HUES48 (cell line): ENCODE data around the gene PTPRF.

Experiments used
- H3K27ac ChIP-seq: one replicate; pipeline ENCODE4 v1.7.0; 2013; ENCODE audit warnings: low read depth, low read length, inconsistent platforms
- H3K27me3 ChIP-seq: 2 replicates; pipeline ENCODE4 v1.6.1; 2013; ENCODE audit warnings: mild to moderate bottlenecking, low read length; ENCODE audit not compliant: control insufficient read depth, insufficient read depth
- H3K36me3 ChIP-seq: 2 replicates; pipeline ENCODE4 v1.6.1; 2013; ENCODE audit warnings: low read length; ENCODE audit not compliant: control insufficient read depth, insufficient read depth
- H3K4me1 ChIP-seq: 2 replicates; pipeline ENCODE4 v1.6.1; 2013; ENCODE audit warnings: mild to moderate bottlenecking, low read length; ENCODE audit not compliant: control insufficient read depth, insufficient read depth
- H3K4me3 ChIP-seq: 2 replicates; pipeline ENCODE4 v1.5.1; 2013; ENCODE audit warnings: mild to moderate bottlenecking, low read depth, low read length
- H3K9ac ChIP-seq: 2 replicates; pipeline ENCODE4 v1.6.1; 2013; ENCODE audit warnings: mild to moderate bottlenecking, low read depth, low read length, moderate library complexity
- H3K9me3 ChIP-seq: 2 replicates; pipeline ENCODE4 v1.6.1; 2013; ENCODE audit warnings: low read length; ENCODE audit not compliant: control insufficient read depth, insufficient read depth

Gene PTPRF

DNA sequence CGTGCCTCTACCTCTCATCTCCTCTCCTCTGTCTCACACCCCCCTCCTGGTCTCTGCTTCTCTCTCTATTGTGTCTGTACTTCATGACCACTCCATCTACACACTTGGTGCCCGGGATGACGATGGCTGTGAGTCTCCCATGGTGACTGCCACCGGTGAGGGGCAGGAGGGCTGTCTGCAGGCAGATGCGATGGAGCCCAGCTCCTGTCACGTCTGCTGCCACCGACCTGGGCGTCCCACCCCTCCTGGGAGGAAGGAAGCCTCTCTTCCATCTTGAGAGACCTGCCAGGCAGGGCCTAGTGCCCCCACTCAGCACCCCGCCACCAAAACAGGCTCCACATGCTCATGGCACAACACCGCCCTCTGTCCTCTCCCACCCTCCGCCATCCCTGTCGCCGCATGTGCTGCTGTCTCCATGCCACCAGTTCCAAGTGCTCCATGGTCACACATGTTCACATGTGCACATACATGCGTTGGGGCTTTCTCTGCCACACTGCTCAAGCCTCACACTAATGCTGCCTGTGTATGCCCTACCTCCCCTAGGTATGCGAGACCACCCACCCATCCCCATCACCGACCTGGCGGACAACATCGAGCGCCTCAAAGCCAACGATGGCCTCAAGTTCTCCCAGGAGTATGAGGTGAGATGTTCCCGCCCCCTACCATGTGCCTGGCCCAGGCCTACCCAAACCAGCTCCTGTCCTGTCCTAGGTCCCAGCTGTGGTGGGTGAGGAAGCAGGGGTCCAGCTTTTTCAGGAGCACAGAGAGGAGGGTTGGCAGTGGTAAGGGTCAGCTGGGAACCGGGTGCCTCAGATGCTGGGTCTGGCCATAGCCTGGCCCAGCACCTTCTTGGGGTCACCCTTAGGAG is 82.6 kb downstream of the PTPRF start:
- Histone ChIP-seq H3K27ac (no peak overlapping the region), H3K4me1 (no peaks in the 10 kb centered on the region), H3K27me3 (no peaks in the 10 kb centered on the region), H3K36me3 (peaks cover 82% of the 10 kb centered on the region), H3K4me3 (no peak overlapping the region), H3K9me3 (no peaks in the 10 kb centered on the region), H3K9ac (no peak overlapping the region)

DNA sequence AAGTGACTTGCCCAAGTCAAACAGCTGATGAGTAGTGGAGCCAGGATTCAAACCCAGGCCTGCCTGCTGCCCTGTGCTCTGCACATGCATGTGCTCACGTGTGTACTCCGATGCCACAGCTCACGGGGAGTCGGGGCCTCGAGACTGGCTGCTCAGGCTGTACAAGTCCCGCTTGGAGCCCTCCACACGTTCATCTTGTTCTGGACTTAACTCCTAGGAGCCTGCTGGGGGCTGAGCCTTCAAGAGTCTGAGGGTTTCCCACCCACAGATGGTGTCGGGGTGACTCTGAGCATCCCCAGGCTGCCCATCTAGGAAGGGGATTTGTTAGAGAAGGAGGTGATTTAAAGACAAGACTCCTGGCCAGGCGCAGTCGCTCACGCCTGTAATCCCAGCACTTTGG is 83.5 kb downstream of the PTPRF start:
- no peaks in the 10 kb centered on the region for H3K9me3 ChIP-seq
- no peak overlapping the region for H3K27ac ChIP-seq
- H3K36me3 ChIP-seq, result peaks cover 82% of the 10 kb centered on the region
- no peaks in the 10 kb centered on the region for H3K4me1 ChIP-seq
- no peaks in the 10 kb centered on the region for H3K27me3 ChIP-seq
- no peak overlapping the region for H3K4me3 ChIP-seq
- H3K9ac ChIP-seq, result no peak overlapping the region

DNA sequence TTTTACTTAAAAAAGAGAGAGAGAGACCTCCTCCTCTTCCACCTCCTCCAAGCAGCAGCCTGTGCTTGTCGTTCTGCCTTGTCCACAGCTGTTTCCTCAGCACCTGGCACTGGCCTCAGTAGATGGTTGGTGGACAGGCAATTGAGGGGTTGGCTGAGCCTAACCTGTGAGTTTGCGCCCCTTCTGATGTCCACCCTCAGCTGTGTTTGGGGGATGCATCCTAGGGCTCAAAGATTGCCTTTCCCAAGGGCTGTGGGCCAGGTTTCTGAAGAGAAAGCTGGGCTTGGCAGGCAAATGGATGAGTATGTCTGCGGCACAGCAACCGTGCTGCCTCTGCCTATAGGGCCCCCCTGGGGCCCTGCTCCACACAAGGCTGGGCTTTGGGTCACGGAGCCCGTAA is 84.2 kb downstream of the PTPRF start:
- Histone ChIP-seq H3K36me3 (peaks cover 82% of the 10 kb centered on the region), H3K27me3 (no peaks in the 10 kb centered on the region), H3K4me3 (no peak overlapping the region), H3K9me3 (no peaks in the 10 kb centered on the region), H3K27ac (no peak overlapping the region), H3K9ac (no peak overlapping the region), H3K4me1 (no peaks in the 10 kb centered on the region)

- Histone ChIP-seq H3K9me3 (no peaks in the 10 kb centered on the region), H3K27ac (no peak overlapping the region), H3K27me3 (no peaks in the 10 kb centered on the region), H3K9ac (no peak overlapping the region), H3K4me1 (no peaks in the 10 kb centered on the region), H3K4me3 (no peak overlapping the region), H3K36me3 (peaks cover 82% of the 10 kb centered on the region)
Measured at GRCh38 chr1:43616383-43616782, 85.7 kb downstream of the PTPRF start.

GRCh38 chr1:43617011-43617410 is 86.3 kb downstream of the PTPRF start:
- H3K9ac ChIP-seq, result no peak overlapping the region
- H3K27me3 ChIP-seq, result no peaks in the 10 kb centered on the region
- peaks cover 88% of the 10 kb centered on the region for H3K36me3 ChIP-seq
- no peaks in the 10 kb centered on the region for H3K9me3 ChIP-seq
- H3K27ac ChIP-seq, result no peak overlapping the region
- H3K4me3 ChIP-seq, result no peak overlapping the region
- no peaks in the 10 kb centered on the region for H3K4me1 ChIP-seq

- no peaks in the 10 kb centered on the region for H3K4me1 ChIP-seq
- no peaks in the 10 kb centered on the region for H3K27me3 ChIP-seq
- H3K4me3 ChIP-seq, result no peak overlapping the region
- peaks cover 93% of the 10 kb centered on the region for H3K36me3 ChIP-seq
- no peak overlapping the region for H3K9ac ChIP-seq
- H3K27ac ChIP-seq, result no peak overlapping the region
- no peaks in the 10 kb centered on the region for H3K9me3 ChIP-seq
Measured at GRCh38 chr1:43617668-43618067, 87.0 kb downstream of the PTPRF start.

- Histone ChIP-seq H3K4me1 (no peaks in the 10 kb centered on the region), H3K9ac (no peak overlapping the region), H3K4me3 (no peak overlapping the region), H3K36me3 (peaks cover 95% of the 10 kb centered on the region), H3K27ac (no peak overlapping the region), H3K9me3 (no peaks in the 10 kb centered on the region), H3K27me3 (no peaks in the 10 kb centered on the region)
Measured at GRCh38 chr1:43618521-43619313, 88.0 kb downstream of the PTPRF start.

DNA sequence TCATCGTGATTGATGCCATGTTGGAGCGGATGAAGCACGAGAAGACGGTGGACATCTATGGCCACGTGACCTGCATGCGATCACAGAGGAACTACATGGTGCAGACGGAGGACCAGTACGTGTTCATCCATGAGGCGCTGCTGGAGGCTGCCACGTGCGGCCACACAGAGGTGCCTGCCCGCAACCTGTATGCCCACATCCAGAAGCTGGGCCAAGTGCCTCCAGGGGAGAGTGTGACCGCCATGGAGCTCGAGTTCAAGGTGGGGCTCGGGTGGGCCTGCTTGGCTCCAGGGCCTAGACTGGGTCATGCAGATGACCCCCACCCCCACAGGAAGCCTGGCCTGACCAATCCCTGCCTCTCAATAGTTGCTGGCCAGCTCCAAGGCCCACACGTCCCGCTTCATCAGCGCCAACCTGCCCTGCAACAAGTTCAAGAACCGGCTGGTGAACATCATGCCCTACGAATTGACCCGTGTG is 88.7 kb downstream of the PTPRF start:
- peaks cover 93% of the 10 kb centered on the region for H3K36me3 ChIP-seq
- no peaks in the 10 kb centered on the region for H3K4me1 ChIP-seq
- H3K9me3 ChIP-seq, result no peaks in the 10 kb centered on the region
- no peak overlapping the region for H3K4me3 ChIP-seq
- no peak overlapping the region for H3K27ac ChIP-seq
- no peak overlapping the region for H3K9ac ChIP-seq
- no peaks in the 10 kb centered on the region for H3K27me3 ChIP-seq

GRCh38 chr1:43619996-43620920 is 89.6 kb downstream of the PTPRF start:
- Histone ChIP-seq H3K27me3 (no peaks in the 10 kb centered on the region), H3K9me3 (no peaks in the 10 kb centered on the region), H3K9ac (no peak overlapping the region), H3K27ac (no peak overlapping the region), H3K4me3 (no peak overlapping the region), H3K4me1 (no peaks in the 10 kb centered on the region), H3K36me3 (peaks cover 87% of the 10 kb centered on the region)

GRCh38 chr1:43620956-43621355 is 90.3 kb downstream of the PTPRF start:
- H3K27me3 ChIP-seq, result no peaks in the 10 kb centered on the region
- H3K27ac ChIP-seq, result no peak overlapping the region
- H3K9ac ChIP-seq, result no peak overlapping the region
- H3K36me3 ChIP-seq, result peaks cover 86% of the 10 kb centered on the region
- no peaks in the 10 kb centered on the region for H3K9me3 ChIP-seq
- H3K4me1 ChIP-seq, result no peaks in the 10 kb centered on the region
- H3K4me3 ChIP-seq, result no peak overlapping the region
